GM12874 (cell line): ENCODE measurements around the gene EFHD2.

Experiments used
- CTCF ChIP-seq: IDR thresholded peaks from 2 replicates; pipeline ENCODE4 v1.5.1; 2011; ENCODE audit warnings: low read depth, mild to moderate bottlenecking, control low read depth, low read length, moderate library complexity; ENCODE audit not compliant: insufficient read depth

The EFHD2 gene

GRCh38 chr1:15410884-15411245 lies 1.2 kb downstream of the EFHD2 start:
- no peak for TF ChIP-seq CTCF

DNA sequence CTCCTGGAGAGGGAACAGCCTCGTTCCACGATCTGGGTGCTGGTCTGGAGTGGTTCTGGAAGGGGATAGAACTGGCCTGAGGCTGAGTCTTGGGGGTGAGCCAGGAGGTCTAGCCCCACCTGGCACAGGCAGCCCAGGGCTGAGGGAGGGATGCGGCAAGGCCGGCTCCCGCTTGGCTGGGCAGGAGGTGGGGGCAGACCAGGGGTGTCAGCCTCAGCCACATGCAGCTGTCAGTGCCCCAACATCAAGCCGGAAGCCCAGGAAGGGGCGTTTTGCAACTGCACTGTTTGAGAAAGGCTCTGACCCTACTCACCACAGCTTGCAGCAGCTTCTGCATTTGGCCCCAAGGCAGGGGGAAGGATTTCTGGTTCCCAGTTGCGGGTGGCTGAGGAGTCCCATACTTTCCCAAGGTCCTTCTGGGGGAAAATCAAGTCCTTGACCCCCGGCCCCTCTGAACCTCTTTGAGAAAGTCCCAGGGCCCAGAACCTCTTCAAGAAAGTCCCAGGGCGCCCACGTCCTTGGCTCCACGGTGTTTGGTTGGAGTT lies 2.0 kb downstream of the EFHD2 start:
- no peak for TF ChIP-seq CTCF

DNA sequence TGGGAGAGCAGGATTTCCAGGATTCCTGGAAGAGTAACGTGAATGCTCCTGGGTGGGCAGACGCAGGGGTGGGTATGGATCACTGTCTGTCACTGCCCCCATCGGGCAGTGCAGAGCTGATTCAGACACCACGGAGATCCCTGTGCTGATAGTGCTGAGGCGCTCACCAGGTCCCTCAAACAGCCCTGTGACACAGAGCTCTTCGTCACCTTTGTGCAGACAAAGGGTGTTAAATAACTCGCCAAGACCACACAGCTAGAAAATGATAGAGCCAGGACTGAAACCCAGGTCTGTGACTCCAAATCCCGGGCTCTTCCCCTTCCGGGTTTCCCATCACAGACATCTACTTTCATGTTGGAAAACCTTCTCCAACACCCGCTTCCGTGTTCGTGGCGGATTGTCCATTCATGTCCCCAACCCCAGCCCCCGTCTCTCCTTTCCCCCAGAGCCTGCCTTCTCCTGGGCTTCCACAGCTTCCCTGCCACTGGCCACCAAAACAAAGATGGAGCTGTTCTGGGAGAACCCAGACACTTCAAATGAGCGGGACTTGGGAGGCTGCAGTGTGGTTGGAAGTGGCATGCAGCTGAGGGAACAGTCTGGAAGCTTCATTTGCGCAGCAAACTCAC lies 2.6 kb downstream of the EFHD2 start:
- no peak for TF ChIP-seq CTCF

GRCh38 chr1:15412843-15413242 lies 3.2 kb downstream of the EFHD2 start:
- TF ChIP-seq CTCF, result no peak

GRCh38 chr1:15413563-15414444 lies 4.1 kb downstream of the EFHD2 start:
- no peak for TF ChIP-seq CTCF

DNA sequence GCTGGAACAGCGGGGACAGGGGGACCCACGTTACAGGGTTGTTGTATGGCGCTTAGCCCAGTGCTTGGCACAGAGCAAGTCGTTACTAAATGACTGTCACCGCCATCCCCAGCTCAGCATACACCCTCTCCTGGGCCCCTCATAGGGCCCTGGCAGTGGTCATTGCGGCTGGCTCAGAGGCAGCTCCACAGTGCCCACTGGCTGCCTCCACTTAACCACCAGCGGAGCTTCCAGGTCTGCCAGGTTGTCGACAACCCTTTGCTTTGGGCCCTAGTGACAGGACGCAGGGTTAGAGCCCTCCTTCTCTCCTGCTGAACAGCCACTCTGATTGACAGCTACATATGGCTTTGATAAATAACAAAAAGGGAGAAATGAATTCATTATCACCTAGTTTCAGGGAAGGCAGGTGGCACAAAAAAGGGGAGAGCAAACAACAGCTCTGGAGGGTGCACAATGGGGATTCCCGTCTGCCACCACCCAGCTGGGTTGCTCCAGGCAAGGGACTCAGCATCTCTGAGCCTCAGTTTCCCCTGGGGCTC lies 4.8 kb downstream of the EFHD2 start:
- TF ChIP-seq CTCF, result no peak
